ENCODE results near the gene MMP7. TPM values are rescaled to one million over a fixed set of nuclear protein-coding genes. Genes with fewer than 3 reads are reported as not detected.

Gene MMP7
- total and polyA plus RNA-seq, 2 experiments from 2014 or later: not detected

- Mint-ChIP-seq H3K9me3 (no peaks in the 10 kb centered on the region), H3K27me3 (ENCODE audit: insufficient read depth, low read depth, poor library complexity) (peaks cover 2% of the 10 kb centered on the region), H3K36me3 (ENCODE audit: low read depth) (no peaks in the 10 kb centered on the region), H3K4me3 (no peak overlapping the region), H3K27ac (no peak overlapping the region), H3K4me1 (peaks cover 19% of the 10 kb centered on the region)
- Histone ChIP-seq H3F3A (replicated peaks; ENCODE audit: low read depth) (no peaks in the 10 kb centered on the region), H2AFZ (peak overlapping the region; percentile 29; the same call in 1 of the 2 replicates), H3K27ac (ENCODE audit: low read depth) (no peak overlapping the region), H3K4me1 (ENCODE audit: insufficient read depth) (peaks cover 14% of the 10 kb centered on the region; the same call in 1 of the 2 replicates), H3K79me2 (replicated peaks; ENCODE audit: insufficient read depth) (no peaks in the 10 kb centered on the region), H3K4me3 (no peak overlapping the region), H3K36me3 (ENCODE audit: insufficient read depth) (no peaks in the 10 kb centered on the region), H3K9me2 (ENCODE audit: insufficient read depth) (no peaks in the 10 kb centered on the region), H4K20me1 (replicated peaks; ENCODE audit: insufficient read depth) (no peaks in the 10 kb centered on the region), H3K4me2 (no peak overlapping the region), H3K27me3 (ENCODE audit: insufficient read depth) (no peaks in the 10 kb centered on the region)
- ATAC-seq (no peak), DNase-seq (ENCODE audit: low spot score) (no peak)
- TF ChIP-seq ETS1 (IDR thresholded peaks at IDR 0.05) (no peak), EZH2phosphoT487 (IDR thresholded peaks at IDR 0.05; ENCODE audit: unreplicated experiment) (no peak), REST (IDR thresholded peaks at IDR 0.05; ENCODE audit: unreplicated experiment) (no peak), ZNF462 (CRISPR knock-in tag; IDR thresholded peaks at IDR 0.05) (no peak)
These were observed 54.5 kb downstream of the MMP7 start for GRCh38 chr11:102476069-102476468.

All from GM23338 (cell line).